ENCODE data around the gene CFAP53.

CFAP53 gene

GRCh38 chr18:50195689-50196088 lies 70.6 kb downstream of the CFAP53 start:
- Histone ChIP-seq H3K4me3 (ENCODE audit: insufficient read depth, low read depth, low read length, poor library complexity, severe bottlenecking) (no peak overlapping the region), H3K27me3 (replicated peaks; ENCODE audit: control insufficient read depth, insufficient read depth, low read length, poor library complexity, severe bottlenecking) (peaks cover 17% of the 10 kb centered on the region), H3K9me3 (ENCODE audit: control insufficient read depth, low read length) (no peaks in the 10 kb centered on the region), H3K27ac (ENCODE audit: insufficient read depth, low read length, poor library complexity, severe bottlenecking) (no peak overlapping the region), H3K36me3 (ENCODE audit: control insufficient read depth, insufficient read depth, low read length) (no peaks in the 10 kb centered on the region), H3K4me1 (ENCODE audit: control insufficient read depth, insufficient read depth, low read length, poor library complexity, severe bottlenecking) (peaks cover 8% of the 10 kb centered on the region)
- DNase-seq: no peak

- no peaks in the 10 kb centered on the region for H3K36me3 ChIP-seq (ENCODE audit: control insufficient read depth, insufficient read depth, low read length)
- no peak for DNase-seq
- H3K9me3 ChIP-seq (ENCODE audit: control insufficient read depth, low read length): no peaks in the 10 kb centered on the region
- peak within 1 kb of the TSS; percentile 35 for H3K4me3 ChIP-seq (ENCODE audit: insufficient read depth, low read depth, low read length, poor library complexity, severe bottlenecking)
- H3K4me1 ChIP-seq (ENCODE audit: control insufficient read depth, insufficient read depth, low read length, poor library complexity, severe bottlenecking): peaks cover 8% of the 10 kb centered on the region
- peaks cover 17% of the 10 kb centered on the region for H3K27me3 ChIP-seq (replicated peaks; ENCODE audit: control insufficient read depth, insufficient read depth, low read length, poor library complexity, severe bottlenecking)
- H3K27ac ChIP-seq (ENCODE audit: insufficient read depth, low read length, poor library complexity, severe bottlenecking): no peak within 1 kb of the TSS
Observed at GRCh38 chr18:50194631-50195532, 71.4 kb downstream of the CFAP53 start, which contains the start of gene MYO5B. Gene MYO5B (minus strand): TSS chr18:50195147. CDS start chr18:50194793, 354 bp downstream.

GRCh38 chr18:50193796-50194630 lies 72.3 kb downstream of the CFAP53 start:
- no peak for DNase-seq
- Histone ChIP-seq H3K27me3 (replicated peaks; ENCODE audit: control insufficient read depth, insufficient read depth, low read length, poor library complexity, severe bottlenecking) (peaks cover 17% of the 10 kb centered on the region), H3K9me3 (ENCODE audit: control insufficient read depth, low read length) (no peaks in the 10 kb centered on the region), H3K4me3 (ENCODE audit: insufficient read depth, low read depth, low read length, poor library complexity, severe bottlenecking) (peak overlapping the region; percentile 35), H3K36me3 (ENCODE audit: control insufficient read depth, insufficient read depth, low read length) (no peaks in the 10 kb centered on the region), H3K27ac (ENCODE audit: insufficient read depth, low read length, poor library complexity, severe bottlenecking) (no peak overlapping the region), H3K4me1 (ENCODE audit: control insufficient read depth, insufficient read depth, low read length, poor library complexity, severe bottlenecking) (peaks cover 8% of the 10 kb centered on the region)

GRCh38 chr18:50192995-50193795 lies 73.1 kb downstream of the CFAP53 start:
- Histone ChIP-seq H3K4me3 (ENCODE audit: insufficient read depth, low read depth, low read length, poor library complexity, severe bottlenecking) (no peak overlapping the region), H3K27ac (ENCODE audit: insufficient read depth, low read length, poor library complexity, severe bottlenecking) (no peak overlapping the region), H3K27me3 (replicated peaks; ENCODE audit: control insufficient read depth, insufficient read depth, low read length, poor library complexity, severe bottlenecking) (peaks cover 13% of the 10 kb centered on the region), H3K4me1 (ENCODE audit: control insufficient read depth, insufficient read depth, low read length, poor library complexity, severe bottlenecking) (peaks cover 8% of the 10 kb centered on the region), H3K9me3 (ENCODE audit: control insufficient read depth, low read length) (no peaks in the 10 kb centered on the region), H3K36me3 (ENCODE audit: control insufficient read depth, insufficient read depth, low read length) (no peaks in the 10 kb centered on the region)
- DNase-seq: no peak

- DNase-seq: no peak
- Histone ChIP-seq H3K4me1 (ENCODE audit: control insufficient read depth, insufficient read depth, low read length, poor library complexity, severe bottlenecking) (peaks cover 8% of the 10 kb centered on the region), H3K4me3 (ENCODE audit: insufficient read depth, low read depth, low read length, poor library complexity, severe bottlenecking) (no peak overlapping the region), H3K36me3 (ENCODE audit: control insufficient read depth, insufficient read depth, low read length) (no peaks in the 10 kb centered on the region), H3K9me3 (ENCODE audit: control insufficient read depth, low read length) (no peaks in the 10 kb centered on the region), H3K27ac (ENCODE audit: insufficient read depth, low read length, poor library complexity, severe bottlenecking) (no peak overlapping the region), H3K27me3 (replicated peaks; ENCODE audit: control insufficient read depth, insufficient read depth, low read length, poor library complexity, severe bottlenecking) (peaks cover 8% of the 10 kb centered on the region)
Observed at GRCh38 chr18:50190926-50191325, 75.4 kb downstream of the CFAP53 start.

GRCh38 chr18:50190236-50190635 lies 76.1 kb downstream of the CFAP53 start:
- H3K9me3 ChIP-seq (ENCODE audit: control insufficient read depth, low read length): no peaks in the 10 kb centered on the region
- H3K4me1 ChIP-seq (ENCODE audit: control insufficient read depth, insufficient read depth, low read length, poor library complexity, severe bottlenecking): peaks cover 8% of the 10 kb centered on the region
- no peak overlapping the region for H3K4me3 ChIP-seq (ENCODE audit: insufficient read depth, low read depth, low read length, poor library complexity, severe bottlenecking)
- H3K36me3 ChIP-seq (ENCODE audit: control insufficient read depth, insufficient read depth, low read length): no peaks in the 10 kb centered on the region
- no peak for DNase-seq
- H3K27ac ChIP-seq (ENCODE audit: insufficient read depth, low read length, poor library complexity, severe bottlenecking): no peak overlapping the region
- H3K27me3 ChIP-seq (replicated peaks; ENCODE audit: control insufficient read depth, insufficient read depth, low read length, poor library complexity, severe bottlenecking): peaks cover 3% of the 10 kb centered on the region

GRCh38 chr18:50189160-50189559 lies 77.1 kb downstream of the CFAP53 start:
- no peak overlapping the region for H3K27ac ChIP-seq (ENCODE audit: insufficient read depth, low read length, poor library complexity, severe bottlenecking)
- no peaks in the 10 kb centered on the region for H3K36me3 ChIP-seq (ENCODE audit: control insufficient read depth, insufficient read depth, low read length)
- no peak for DNase-seq
- H3K9me3 ChIP-seq (ENCODE audit: control insufficient read depth, low read length): no peaks in the 10 kb centered on the region
- peaks cover 3% of the 10 kb centered on the region for H3K27me3 ChIP-seq (replicated peaks; ENCODE audit: control insufficient read depth, insufficient read depth, low read length, poor library complexity, severe bottlenecking)
- peaks cover 4% of the 10 kb centered on the region for H3K4me1 ChIP-seq (ENCODE audit: control insufficient read depth, insufficient read depth, low read length, poor library complexity, severe bottlenecking)
- H3K4me3 ChIP-seq (ENCODE audit: insufficient read depth, low read depth, low read length, poor library complexity, severe bottlenecking): no peak overlapping the region

GRCh38 chr18:50188652-50189051 lies 77.6 kb downstream of the CFAP53 start:
- H3K4me3 ChIP-seq (ENCODE audit: insufficient read depth, low read depth, low read length, poor library complexity, severe bottlenecking): no peak overlapping the region
- H3K27ac ChIP-seq (ENCODE audit: insufficient read depth, low read length, poor library complexity, severe bottlenecking): no peak overlapping the region
- H3K36me3 ChIP-seq (ENCODE audit: control insufficient read depth, insufficient read depth, low read length): no peaks in the 10 kb centered on the region
- H3K4me1 ChIP-seq (ENCODE audit: control insufficient read depth, insufficient read depth, low read length, poor library complexity, severe bottlenecking): no peaks in the 10 kb centered on the region
- no peak for DNase-seq
- no peaks in the 10 kb centered on the region for H3K9me3 ChIP-seq (ENCODE audit: control insufficient read depth, low read length)
- H3K27me3 ChIP-seq (replicated peaks; ENCODE audit: control insufficient read depth, insufficient read depth, low read length, poor library complexity, severe bottlenecking): no peaks in the 10 kb centered on the region

GRCh38 chr18:50187659-50188058 lies 78.6 kb downstream of the CFAP53 start:
- Histone ChIP-seq H3K27ac (ENCODE audit: insufficient read depth, low read length, poor library complexity, severe bottlenecking) (no peak overlapping the region), H3K4me1 (ENCODE audit: control insufficient read depth, insufficient read depth, low read length, poor library complexity, severe bottlenecking) (no peaks in the 10 kb centered on the region), H3K27me3 (replicated peaks; ENCODE audit: control insufficient read depth, insufficient read depth, low read length, poor library complexity, severe bottlenecking) (no peaks in the 10 kb centered on the region), H3K9me3 (ENCODE audit: control insufficient read depth, low read length) (no peaks in the 10 kb centered on the region), H3K4me3 (ENCODE audit: insufficient read depth, low read depth, low read length, poor library complexity, severe bottlenecking) (no peak overlapping the region), H3K36me3 (ENCODE audit: control insufficient read depth, insufficient read depth, low read length) (no peaks in the 10 kb centered on the region)
- no peak for DNase-seq

Data from effector memory CD4-positive, alpha-beta T cell (primary cell).